ENCODE measurements around the gene CCDC70.

GRCh38 chr13:51865838-51866237 is 4.1 kb downstream of the CCDC70 start:
- TF ChIP-seq POLR2A (IDR thresholded peaks at IDR 0.05) (no peak), CTCF (IDR thresholded peaks at IDR 0.05) (no peak)
